ENCODE measurements around the gene KLHDC8A.

DNA sequence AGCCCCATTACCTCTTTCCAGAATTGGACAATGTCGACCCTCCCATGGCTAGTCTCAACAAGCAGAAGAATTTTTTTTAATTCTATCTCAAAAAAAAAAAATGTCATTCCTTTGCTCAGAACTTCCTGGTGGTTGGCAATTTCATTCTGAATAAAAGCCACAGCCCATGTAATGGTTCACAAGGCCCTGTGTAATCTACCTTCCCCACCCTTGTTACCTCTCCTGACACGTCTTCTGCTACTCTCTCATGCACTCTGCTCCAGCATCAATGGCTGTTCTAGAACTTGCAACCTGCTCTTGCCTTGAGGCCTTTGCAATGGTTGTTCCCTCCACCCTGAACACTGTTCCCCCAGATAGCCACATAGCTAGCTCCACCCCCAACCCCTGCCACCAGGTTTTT, 60.6 kb downstream of the KLHDC8A start:
- TF ChIP-seq KAT7 (CRISPR knock-in tag; IDR thresholded peaks at IDR 0.05; ENCODE audit: borderline replicate concordance) (no peak), CBX5 (IDR thresholded peaks at IDR 0.05; ENCODE audit: borderline replicate concordance, low read depth) (no peak), GABPA (tag; conservative IDR thresholded peaks at IDR 0.05; ENCODE audit: low read depth) (no peak)
- TF ChIP-seq, protein P1, sequence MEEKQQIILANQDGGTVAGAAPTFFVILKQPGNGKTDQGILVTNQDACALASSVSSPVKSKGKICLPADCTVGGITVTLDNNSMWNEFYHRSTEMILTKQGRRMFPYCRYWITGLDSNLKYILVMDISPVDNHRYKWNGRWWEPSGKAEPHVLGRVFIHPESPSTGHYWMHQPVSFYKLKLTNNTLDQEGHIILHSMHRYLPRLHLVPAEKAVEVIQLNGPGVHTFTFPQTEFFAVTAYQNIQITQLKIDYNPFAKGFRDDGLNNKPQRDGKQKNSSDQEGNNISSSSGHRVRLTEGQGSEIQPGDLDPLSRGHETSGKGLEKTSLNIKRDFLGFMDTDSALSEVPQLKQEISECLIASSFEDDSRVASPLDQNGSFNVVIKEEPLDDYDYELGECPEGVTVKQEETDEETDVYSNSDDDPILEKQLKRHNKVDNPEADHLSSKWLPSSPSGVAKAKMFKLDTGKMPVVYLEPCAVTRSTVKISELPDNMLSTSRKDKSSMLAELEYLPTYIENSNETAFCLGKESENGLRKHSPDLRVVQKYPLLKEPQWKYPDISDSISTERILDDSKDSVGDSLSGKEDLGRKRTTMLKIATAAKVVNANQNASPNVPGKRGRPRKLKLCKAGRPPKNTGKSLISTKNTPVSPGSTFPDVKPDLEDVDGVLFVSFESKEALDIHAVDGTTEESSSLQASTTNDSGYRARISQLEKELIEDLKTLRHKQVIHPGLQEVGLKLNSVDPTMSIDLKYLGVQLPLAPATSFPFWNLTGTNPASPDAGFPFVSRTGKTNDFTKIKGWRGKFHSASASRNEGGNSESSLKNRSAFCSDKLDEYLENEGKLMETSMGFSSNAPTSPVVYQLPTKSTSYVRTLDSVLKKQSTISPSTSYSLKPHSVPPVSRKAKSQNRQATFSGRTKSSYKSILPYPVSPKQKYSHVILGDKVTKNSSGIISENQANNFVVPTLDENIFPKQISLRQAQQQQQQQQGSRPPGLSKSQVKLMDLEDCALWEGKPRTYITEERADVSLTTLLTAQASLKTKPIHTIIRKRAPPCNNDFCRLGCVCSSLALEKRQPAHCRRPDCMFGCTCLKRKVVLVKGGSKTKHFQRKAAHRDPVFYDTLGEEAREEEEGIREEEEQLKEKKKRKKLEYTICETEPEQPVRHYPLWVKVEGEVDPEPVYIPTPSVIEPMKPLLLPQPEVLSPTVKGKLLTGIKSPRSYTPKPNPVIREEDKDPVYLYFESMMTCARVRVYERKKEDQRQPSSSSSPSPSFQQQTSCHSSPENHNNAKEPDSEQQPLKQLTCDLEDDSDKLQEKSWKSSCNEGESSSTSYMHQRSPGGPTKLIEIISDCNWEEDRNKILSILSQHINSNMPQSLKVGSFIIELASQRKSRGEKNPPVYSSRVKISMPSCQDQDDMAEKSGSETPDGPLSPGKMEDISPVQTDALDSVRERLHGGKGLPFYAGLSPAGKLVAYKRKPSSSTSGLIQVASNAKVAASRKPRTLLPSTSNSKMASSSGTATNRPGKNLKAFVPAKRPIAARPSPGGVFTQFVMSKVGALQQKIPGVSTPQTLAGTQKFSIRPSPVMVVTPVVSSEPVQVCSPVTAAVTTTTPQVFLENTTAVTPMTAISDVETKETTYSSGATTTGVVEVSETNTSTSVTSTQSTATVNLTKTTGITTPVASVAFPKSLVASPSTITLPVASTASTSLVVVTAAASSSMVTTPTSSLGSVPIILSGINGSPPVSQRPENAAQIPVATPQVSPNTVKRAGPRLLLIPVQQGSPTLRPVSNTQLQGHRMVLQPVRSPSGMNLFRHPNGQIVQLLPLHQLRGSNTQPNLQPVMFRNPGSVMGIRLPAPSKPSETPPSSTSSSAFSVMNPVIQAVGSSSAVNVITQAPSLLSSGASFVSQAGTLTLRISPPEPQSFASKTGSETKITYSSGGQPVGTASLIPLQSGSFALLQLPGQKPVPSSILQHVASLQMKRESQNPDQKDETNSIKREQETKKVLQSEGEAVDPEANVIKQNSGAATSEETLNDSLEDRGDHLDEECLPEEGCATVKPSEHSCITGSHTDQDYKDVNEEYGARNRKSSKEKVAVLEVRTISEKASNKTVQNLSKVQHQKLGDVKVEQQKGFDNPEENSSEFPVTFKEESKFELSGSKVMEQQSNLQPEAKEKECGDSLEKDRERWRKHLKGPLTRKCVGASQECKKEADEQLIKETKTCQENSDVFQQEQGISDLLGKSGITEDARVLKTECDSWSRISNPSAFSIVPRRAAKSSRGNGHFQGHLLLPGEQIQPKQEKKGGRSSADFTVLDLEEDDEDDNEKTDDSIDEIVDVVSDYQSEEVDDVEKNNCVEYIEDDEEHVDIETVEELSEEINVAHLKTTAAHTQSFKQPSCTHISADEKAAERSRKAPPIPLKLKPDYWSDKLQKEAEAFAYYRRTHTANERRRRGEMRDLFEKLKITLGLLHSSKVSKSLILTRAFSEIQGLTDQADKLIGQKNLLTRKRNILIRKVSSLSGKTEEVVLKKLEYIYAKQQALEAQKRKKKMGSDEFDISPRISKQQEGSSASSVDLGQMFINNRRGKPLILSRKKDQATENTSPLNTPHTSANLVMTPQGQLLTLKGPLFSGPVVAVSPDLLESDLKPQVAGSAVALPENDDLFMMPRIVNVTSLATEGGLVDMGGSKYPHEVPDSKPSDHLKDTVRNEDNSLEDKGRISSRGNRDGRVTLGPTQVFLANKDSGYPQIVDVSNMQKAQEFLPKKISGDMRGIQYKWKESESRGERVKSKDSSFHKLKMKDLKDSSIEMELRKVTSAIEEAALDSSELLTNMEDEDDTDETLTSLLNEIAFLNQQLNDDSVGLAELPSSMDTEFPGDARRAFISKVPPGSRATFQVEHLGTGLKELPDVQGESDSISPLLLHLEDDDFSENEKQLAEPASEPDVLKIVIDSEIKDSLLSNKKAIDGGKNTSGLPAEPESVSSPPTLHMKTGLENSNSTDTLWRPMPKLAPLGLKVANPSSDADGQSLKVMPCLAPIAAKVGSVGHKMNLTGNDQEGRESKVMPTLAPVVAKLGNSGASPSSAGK (IDR thresholded peaks at IDR 0.05): no peak
- TF ChIP-seq, protein P2, sequence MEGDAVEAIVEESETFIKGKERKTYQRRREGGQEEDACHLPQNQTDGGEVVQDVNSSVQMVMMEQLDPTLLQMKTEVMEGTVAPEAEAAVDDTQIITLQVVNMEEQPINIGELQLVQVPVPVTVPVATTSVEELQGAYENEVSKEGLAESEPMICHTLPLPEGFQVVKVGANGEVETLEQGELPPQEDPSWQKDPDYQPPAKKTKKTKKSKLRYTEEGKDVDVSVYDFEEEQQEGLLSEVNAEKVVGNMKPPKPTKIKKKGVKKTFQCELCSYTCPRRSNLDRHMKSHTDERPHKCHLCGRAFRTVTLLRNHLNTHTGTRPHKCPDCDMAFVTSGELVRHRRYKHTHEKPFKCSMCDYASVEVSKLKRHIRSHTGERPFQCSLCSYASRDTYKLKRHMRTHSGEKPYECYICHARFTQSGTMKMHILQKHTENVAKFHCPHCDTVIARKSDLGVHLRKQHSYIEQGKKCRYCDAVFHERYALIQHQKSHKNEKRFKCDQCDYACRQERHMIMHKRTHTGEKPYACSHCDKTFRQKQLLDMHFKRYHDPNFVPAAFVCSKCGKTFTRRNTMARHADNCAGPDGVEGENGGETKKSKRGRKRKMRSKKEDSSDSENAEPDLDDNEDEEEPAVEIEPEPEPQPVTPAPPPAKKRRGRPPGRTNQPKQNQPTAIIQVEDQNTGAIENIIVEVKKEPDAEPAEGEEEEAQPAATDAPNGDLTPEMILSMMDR (IDR thresholded peaks at IDR 0.05 in 2 of 3, conservative IDR thresholded peaks at IDR 0.05 in 1 of 3; ENCODE audit: insufficient read depth in 2 of 3, low read depth in 1 of 3, low read length in 3 of 3): no peak
- TF ChIP-seq, protein P3, sequence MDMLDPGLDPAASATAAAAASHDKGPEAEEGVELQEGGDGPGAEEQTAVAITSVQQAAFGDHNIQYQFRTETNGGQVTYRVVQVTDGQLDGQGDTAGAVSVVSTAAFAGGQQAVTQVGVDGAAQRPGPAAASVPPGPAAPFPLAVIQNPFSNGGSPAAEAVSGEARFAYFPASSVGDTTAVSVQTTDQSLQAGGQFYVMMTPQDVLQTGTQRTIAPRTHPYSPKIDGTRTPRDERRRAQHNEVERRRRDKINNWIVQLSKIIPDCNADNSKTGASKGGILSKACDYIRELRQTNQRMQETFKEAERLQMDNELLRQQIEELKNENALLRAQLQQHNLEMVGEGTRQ (CRISPR knock-in tag; IDR thresholded peaks at IDR 0.05): no peak
- TF ChIP-seq, protein P4, sequence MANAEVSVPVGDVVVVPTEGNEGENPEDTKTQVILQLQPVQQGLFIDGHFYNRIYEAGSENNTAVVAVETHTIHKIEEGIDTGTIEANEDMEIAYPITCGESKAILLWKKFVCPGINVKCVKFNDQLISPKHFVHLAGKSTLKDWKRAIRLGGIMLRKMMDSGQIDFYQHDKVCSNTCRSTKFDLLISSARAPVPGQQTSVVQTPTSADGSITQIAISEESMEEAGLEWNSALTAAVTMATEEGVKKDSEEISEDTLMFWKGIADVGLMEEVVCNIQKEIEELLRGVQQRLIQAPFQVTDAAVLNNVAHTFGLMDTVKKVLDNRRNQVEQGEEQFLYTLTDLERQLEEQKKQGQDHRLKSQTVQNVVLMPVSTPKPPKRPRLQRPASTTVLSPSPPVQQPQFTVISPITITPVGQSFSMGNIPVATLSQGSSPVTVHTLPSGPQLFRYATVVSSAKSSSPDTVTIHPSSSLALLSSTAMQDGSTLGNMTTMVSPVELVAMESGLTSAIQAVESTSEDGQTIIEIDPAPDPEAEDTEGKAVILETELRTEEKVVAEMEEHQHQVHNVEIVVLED (CRISPR knock-in tag; IDR thresholded peaks at IDR 0.05): no peak
